DOHH2 (cell line): ENCODE measurements around the gene EPHA5.

Experiments used
- H3F3A ChIP-seq: fragments of 200-600 bp; sonication (generic), shearing (Covaris generic); 2 replicates; pipeline ENCODE4 v1.6.0; 2016; ENCODE audit warnings: antibody characterized with exemption, mild to moderate bottlenecking; ENCODE audit not compliant: control insufficient read depth, insufficient read depth
- H3K27ac ChIP-seq: fragments of 200-600 bp; sonication (generic); 2 replicates; pipeline ENCODE4 v1.5.1; 2014; ENCODE audit warnings: low read depth, mild to moderate bottlenecking, low read length, moderate library complexity
- H3K27me3 ChIP-seq: fragments of 200-600 bp; sonication (generic); 2 replicates; pipeline ENCODE4 v1.6.1; 2014; ENCODE audit warnings: mild to moderate bottlenecking, low read length, mixed read lengths; ENCODE audit not compliant: control insufficient read depth
- H3K36me3 ChIP-seq: fragments of 200-600 bp; sonication (generic); 2 replicates; pipeline ENCODE4 v1.6.1; 2014; ENCODE audit warnings: mild to moderate bottlenecking, low read length, moderate library complexity, mixed read lengths; ENCODE audit not compliant: control insufficient read depth
- H3K4me1 ChIP-seq: fragments of 200-600 bp; sonication (generic); 2 replicates; pipeline ENCODE4 v1.6.1; 2014; ENCODE audit warnings: mild to moderate bottlenecking, low read length, mixed read lengths; ENCODE audit not compliant: control insufficient read depth
- H3K4me2 ChIP-seq: fragments of 200-600 bp; sonication (generic); 2 replicates; pipeline ENCODE4 v1.6.0; 2014; ENCODE audit warnings: mild to moderate bottlenecking, low read length, moderate library complexity
- H3K4me3 ChIP-seq: fragments of 200-600 bp; sonication (generic); 2 replicates; pipeline ENCODE4 v1.5.1; 2014; ENCODE audit warnings: mild to moderate bottlenecking, low read length, mixed read lengths
- H3K79me2 ChIP-seq: fragments of 200-600 bp; sonication (generic); 2 replicates; pipeline ENCODE4 v1.6.1; 2014; ENCODE audit warnings: mild to moderate bottlenecking, low read length, mixed read lengths; ENCODE audit not compliant: control insufficient read depth
- H3K9me2 ChIP-seq: fragments of 200-600 bp; sonication (generic); replicated peaks from 2 replicates; pipeline ENCODE4 v1.6.1; 2014; ENCODE audit warnings: mild to moderate bottlenecking, low read length, mixed read lengths; ENCODE audit not compliant: control insufficient read depth
- H3K9me3 ChIP-seq: fragments of 200-600 bp; sonication (generic); 2 replicates; pipeline ENCODE4 v1.6.1; 2014; ENCODE audit warnings: antibody characterized with exemption, low read length, mixed read lengths; ENCODE audit not compliant: control insufficient read depth, insufficient read depth
- H4K20me1 ChIP-seq: fragments of 200-600 bp; sonication (generic); 2 replicates; pipeline ENCODE4 v1.6.0; 2014; ENCODE audit warnings: low read depth, mild to moderate bottlenecking, antibody characterized with exemption, low read length, moderate library complexity; ENCODE audit not compliant: control insufficient read depth, insufficient read depth
- CTCF ChIP-seq: fragments of 200-600 bp; sonication (generic); IDR thresholded peaks from one replicate; pipeline ENCODE4 v1.5.1; 2014; ENCODE audit warnings: antibody characterized with exemption, mild to moderate bottlenecking, low read depth, low read length; ENCODE audit not compliant: poor library complexity, severe bottlenecking
- EZH2phosphoT487 ChIP-seq: fragments of 200-600 bp; sonication (generic); IDR thresholded peaks from 2 replicates; pipeline ENCODE4 v1.6.1; 2017; ENCODE audit warnings: borderline replicate concordance, mild to moderate bottlenecking, antibody characterized with exemption, low read length, moderate library complexity, mixed read lengths

Gene EPHA5

GRCh38 chr4:65392488-65392887 lies 277.8 kb downstream of the EPHA5 start:
- Histone ChIP-seq H3K9me2 (no peaks in the 10 kb centered on the region), H3K27ac (no peak overlapping the region), H3K4me3 (no peak overlapping the region), H3K9me3 (peaks cover 10% of the 10 kb centered on the region; the same call in 1 of the 2 replicates), H3K79me2 (no peaks in the 10 kb centered on the region), H3K4me1 (no peaks in the 10 kb centered on the region), H3K36me3 (no peaks in the 10 kb centered on the region), H3K4me2 (no peak overlapping the region), H4K20me1 (no peaks in the 10 kb centered on the region), H3F3A (no peaks in the 10 kb centered on the region), H3K27me3 (no peaks in the 10 kb centered on the region)
- TF ChIP-seq CTCF (no peak), EZH2phosphoT487 (no peak)

- no peak overlapping the region for H3K27ac ChIP-seq
- H3K36me3 ChIP-seq, result no peaks in the 10 kb centered on the region
- no peaks in the 10 kb centered on the region for H3K79me2 ChIP-seq
- H4K20me1 ChIP-seq, result no peaks in the 10 kb centered on the region
- no peak overlapping the region for H3K4me3 ChIP-seq
- TF ChIP-seq CTCF (no peak), EZH2phosphoT487 (no peak)
- no peak overlapping the region for H3K4me2 ChIP-seq
- no peaks in the 10 kb centered on the region for H3F3A ChIP-seq
- H3K9me2 ChIP-seq, result no peaks in the 10 kb centered on the region
- peaks cover 6% of the 10 kb centered on the region; the same call in 1 of the 2 replicates for H3K9me3 ChIP-seq
- H3K4me1 ChIP-seq, result no peaks in the 10 kb centered on the region
- no peaks in the 10 kb centered on the region for H3K27me3 ChIP-seq
These were observed 278.5 kb downstream of the EPHA5 start for GRCh38 chr4:65391814-65392213.

GRCh38 chr4:65391382-65391781 lies 278.9 kb downstream of the EPHA5 start:
- no peak overlapping the region for H3K27ac ChIP-seq
- H3K4me1 ChIP-seq, result no peaks in the 10 kb centered on the region
- H4K20me1 ChIP-seq, result no peaks in the 10 kb centered on the region
- H3K36me3 ChIP-seq, result no peaks in the 10 kb centered on the region
- no peaks in the 10 kb centered on the region for H3K27me3 ChIP-seq
- no peaks in the 10 kb centered on the region for H3F3A ChIP-seq
- no peak for TF ChIP-seq EZH2phosphoT487
- no peak for TF ChIP-seq CTCF
- no peaks in the 10 kb centered on the region for H3K9me2 ChIP-seq
- no peak overlapping the region for H3K4me2 ChIP-seq
- no peaks in the 10 kb centered on the region for H3K79me2 ChIP-seq
- peaks cover 4% of the 10 kb centered on the region; the same call in 1 of the 2 replicates for H3K9me3 ChIP-seq
- no peak overlapping the region for H3K4me3 ChIP-seq

- no peak overlapping the region for H3K4me3 ChIP-seq
- H4K20me1 ChIP-seq, result no peaks in the 10 kb centered on the region
- no peaks in the 10 kb centered on the region for H3F3A ChIP-seq
- TF ChIP-seq CTCF (no peak), EZH2phosphoT487 (no peak)
- H3K27me3 ChIP-seq, result no peaks in the 10 kb centered on the region
- H3K9me2 ChIP-seq, result no peaks in the 10 kb centered on the region
- no peaks in the 10 kb centered on the region for H3K4me1 ChIP-seq
- no peaks in the 10 kb centered on the region for H3K36me3 ChIP-seq
- H3K9me3 ChIP-seq, result no peaks in the 10 kb centered on the region
- no peak overlapping the region for H3K4me2 ChIP-seq
- H3K79me2 ChIP-seq, result no peaks in the 10 kb centered on the region
- no peak overlapping the region for H3K27ac ChIP-seq
These were observed 283.4 kb downstream of the EPHA5 start for GRCh38 chr4:65386927-65387326.
